HCT116 (cell line): ENCODE measurements around the gene CLEC10A.

Experiments used
- EGR1 ChIP-seq: IDR thresholded peaks from 2 replicates; pipeline ENCODE4 v1.6.1; 2012; ENCODE audit warnings: low read depth
- EZH2 ChIP-seq: fragments of 200-600 bp; sonication (generic); IDR thresholded peaks from 2 replicates; pipeline ENCODE4 v1.6.1; 2017; ENCODE audit warnings: antibody characterized with exemption, mixed run types
- EZH2phosphoT487 ChIP-seq: fragments of 200-600 bp; IDR thresholded peaks from 2 replicates; pipeline ENCODE4 v1.6.1; 2018; ENCODE audit warnings: antibody characterized with exemption, borderline replicate concordance
- MAX ChIP-seq: IDR thresholded peaks from 2 replicates; pipeline ENCODE4 v1.6.1; 2012
- POLR2A ChIP-seq: IDR thresholded peaks from 2 replicates; pipeline ENCODE4 v1.7.0; 2011; ENCODE audit warnings: borderline replicate concordance; ENCODE audit not compliant: insufficient read depth, insufficient read length; ENCODE audit errors: extremely low read depth
- POLR2AphosphoS5 ChIP-seq: IDR thresholded peaks from 2 replicates; pipeline ENCODE4 v1.6.1; 2011; ENCODE audit warnings: mild to moderate bottlenecking, low read depth, low read length, moderate library complexity
- SRF ChIP-seq: IDR thresholded peaks from 2 replicates; pipeline ENCODE4 v1.6.1; 2012; ENCODE audit warnings: low read depth
- TCF7L2 ChIP-seq: IDR thresholded peaks from 2 replicates; pipeline ENCODE4 v1.7.0; 2011; ENCODE audit warnings: borderline replicate concordance, inconsistent platforms; ENCODE audit not compliant: insufficient read depth, insufficient read length; ENCODE audit errors: extremely low read depth
- TF ChIP-seq, protein P1 (sequence below), 3 experiments: fragments of 200-600 bp in 1 of 3; sonication (generic) in 1 of 3; IDR thresholded peaks in 2 of 3; conservative IDR thresholded peaks in 1 of 3; 2 replicates each; pipeline ENCODE4 v1.5.1; 2012 to 2017; ENCODE audit warnings: low read depth in 2 of 3, low read length in 2 of 3, antibody characterized with exemption in 1 of 3, borderline replicate concordance in 1 of 3, control low read depth in 1 of 3, mild to moderate bottlenecking in 1 of 3, mixed read lengths in 1 of 3, mixed run types in 1 of 3, moderate library complexity in 1 of 3; ENCODE audit not compliant: insufficient read depth in 1 of 3

DNA sequence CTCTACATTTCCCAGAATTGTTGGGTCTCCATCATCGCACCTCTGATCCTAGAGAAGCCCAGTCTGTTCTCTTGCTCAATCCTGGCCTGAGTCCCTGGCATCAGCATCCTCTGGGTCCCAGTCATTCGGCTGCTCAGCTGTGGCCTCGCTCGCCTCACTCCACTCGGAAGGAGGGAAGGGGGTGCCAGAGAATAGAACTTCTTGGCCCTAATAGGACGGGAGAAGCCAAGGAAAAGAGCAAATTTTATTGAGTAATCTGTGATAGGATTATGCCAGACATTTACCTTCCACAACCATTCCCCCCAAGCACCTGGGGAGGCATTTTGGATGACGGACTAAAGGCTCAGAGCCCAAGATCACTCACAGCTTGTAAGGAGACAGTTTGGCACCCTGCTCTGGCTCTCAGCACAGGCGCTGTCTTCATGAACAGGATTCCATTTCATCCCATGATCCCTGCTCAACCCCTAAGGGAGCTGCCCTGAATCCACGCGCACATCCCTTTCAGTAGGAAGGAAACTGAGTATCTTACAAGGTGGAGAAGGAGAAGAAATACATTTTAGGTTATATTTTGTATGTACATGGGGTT is 498 bp upstream of the CLEC10A start:
- no peak for TF ChIP-seq SRF
- no peak for TF ChIP-seq TCF7L2
- TF ChIP-seq, protein P1, sequence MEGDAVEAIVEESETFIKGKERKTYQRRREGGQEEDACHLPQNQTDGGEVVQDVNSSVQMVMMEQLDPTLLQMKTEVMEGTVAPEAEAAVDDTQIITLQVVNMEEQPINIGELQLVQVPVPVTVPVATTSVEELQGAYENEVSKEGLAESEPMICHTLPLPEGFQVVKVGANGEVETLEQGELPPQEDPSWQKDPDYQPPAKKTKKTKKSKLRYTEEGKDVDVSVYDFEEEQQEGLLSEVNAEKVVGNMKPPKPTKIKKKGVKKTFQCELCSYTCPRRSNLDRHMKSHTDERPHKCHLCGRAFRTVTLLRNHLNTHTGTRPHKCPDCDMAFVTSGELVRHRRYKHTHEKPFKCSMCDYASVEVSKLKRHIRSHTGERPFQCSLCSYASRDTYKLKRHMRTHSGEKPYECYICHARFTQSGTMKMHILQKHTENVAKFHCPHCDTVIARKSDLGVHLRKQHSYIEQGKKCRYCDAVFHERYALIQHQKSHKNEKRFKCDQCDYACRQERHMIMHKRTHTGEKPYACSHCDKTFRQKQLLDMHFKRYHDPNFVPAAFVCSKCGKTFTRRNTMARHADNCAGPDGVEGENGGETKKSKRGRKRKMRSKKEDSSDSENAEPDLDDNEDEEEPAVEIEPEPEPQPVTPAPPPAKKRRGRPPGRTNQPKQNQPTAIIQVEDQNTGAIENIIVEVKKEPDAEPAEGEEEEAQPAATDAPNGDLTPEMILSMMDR (IDR thresholded peaks at IDR 0.05 in 2 of 3, conservative IDR thresholded peaks at IDR 0.05 in 1 of 3; ENCODE audit: borderline replicate concordance in 1 of 3, insufficient read depth in 1 of 3, low read depth in 2 of 3, low read length in 2 of 3): no peak
- no peak for TF ChIP-seq EGR1
- no peak for TF ChIP-seq POLR2A
- TF ChIP-seq EZH2phosphoT487: no peak
- no peak for TF ChIP-seq POLR2AphosphoS5
- no peak for TF ChIP-seq MAX
- TF ChIP-seq EZH2: no peak
